Lung (tissue), 16 donors: ENCODE results near the gene CD200. TPM values are rescaled to one million over a fixed set of nuclear protein-coding genes. Genes with fewer than 3 reads are reported as not detected.

ENCODE experiments used
- ATAC-seq: fragments of 200-7000 bp; cut with Tn5 transposase; one replicate; pipeline ENCODE4 v1.9.1; 2020; ENCODE audit warnings: moderate number of reproducible peaks; ENCODE audit not compliant: insufficient read depth, low FRiP score
- DNase-seq, 3 donors: peaks; one replicate each; pipeline ENCODE4 v3.0.0-alpha.2; 2013 to 2017
- H3K27ac ChIP-seq, 2 donors: one replicate each; pipeline ENCODE4 v1.5.1; 2013; ENCODE audit warnings: mild to moderate bottlenecking in 2 of 2, moderate library complexity in 2 of 2, control low read depth in 1 of 2, inconsistent platforms in 1 of 2, low read depth in 1 of 2, low read length in 1 of 2
- H3K27me3 ChIP-seq, 3 donors: one replicate each; pipeline ENCODE4 v1.5.1; 2013; ENCODE audit warnings: low read length in 2 of 3; ENCODE audit not compliant: control insufficient read depth in 3 of 3, insufficient read depth in 3 of 3
- H3K36me3 ChIP-seq, 4 donors: one replicate each; pipeline ENCODE4 v1.5.1; 2013; ENCODE audit warnings: low read length in 4 of 4, mild to moderate bottlenecking in 1 of 4, moderate library complexity in 1 of 4; ENCODE audit not compliant: control insufficient read depth in 4 of 4, insufficient read depth in 4 of 4
- H3K4me1 ChIP-seq, 5 donors: one replicate each; pipeline ENCODE4 v1.5.1; 2013; ENCODE audit warnings: low read length in 5 of 5, mild to moderate bottlenecking in 2 of 5, moderate library complexity in 1 of 5; ENCODE audit not compliant: control insufficient read depth in 5 of 5, insufficient read depth in 5 of 5
- H3K4me3 ChIP-seq: one replicate; pipeline ENCODE4 v1.5.1; 2013; ENCODE audit warnings: mild to moderate bottlenecking, control low read depth, moderate library complexity
- H3K9ac ChIP-seq, 2 donors: one replicate each; pipeline ENCODE4 v1.5.1; 2013; ENCODE audit warnings: low read length in 2 of 2, control low read depth in 1 of 2; ENCODE audit not compliant: insufficient read depth in 1 of 2
- H3K9me3 ChIP-seq, 4 donors: one replicate each; pipeline ENCODE4 v1.5.1; 2013; ENCODE audit warnings: low read length in 3 of 4, mild to moderate bottlenecking in 1 of 4, moderate library complexity in 1 of 4; ENCODE audit not compliant: control insufficient read depth in 4 of 4, insufficient read depth in 3 of 4
- WGBS, 2 donors: extraction: QIAGEN DNeasy Blood & Tissue Kit; methylation state at CpG; one replicate each; pipeline ENCODE4 v1.1.7; 2013; 5-methylcytosine and 5-hydroxymethylcytosine counted together
- long read RNA-seq, 5 donors: transcript quantifications; one replicate each; lab custom pipeline, GENCODE V29; 2026
- polyA plus RNA-seq, 2 donors: library from polyadenylated mRNA; stranded (reverse); fragments of 200-250 nt; gene quantifications; one replicate each; pipeline ENCODE4 v1.2.1, GENCODE V29; 2013
- total RNA-seq, 2 donors: library from RNA; depleted of rRNA in 1 of 2; stranded (reverse); fragments of >200 nt in 1 of 2; gene quantifications; one replicate each; pipeline ENCODE4 v1.2.1, GENCODE V29; 2014 to 2021
- TF ChIP-seq, protein P1 (sequence below): IDR thresholded peaks from 2 replicates; pipeline ENCODE4 v1.5.1; 2012; ENCODE audit warnings: mild to moderate bottlenecking; ENCODE audit errors: control extremely low read depth, extremely low read depth
- donor health status: control.
- donor health status: control.
- donor health status: Bipolar disorder and iron deficiency.
- donor health status: healthy.
- donor health status: DM: yes; HTN: yes; CAD: no.

Gene CD200
- 10 to 100 TPM in 1 of 2 donors, 1 to 10 TPM in 1; 4.6 to 21.6 TPM for total RNA-seq
- polyA plus RNA-seq = 1 to 10 TPM; 5.7 to 6.4 TPM
- long read RNA-seq, donor 1, transcript CD200-202 (5 exons, 1,997 nt) = major isoform, 8 of 23 reads
- long read RNA-seq, donor 1, transcript CD200-201 (6 exons, 2,129 nt) = minor isoform, 7 of 23 reads
- long read RNA-seq, donor 1, partial matches to known transcripts = 6 of 23 reads
- long read RNA-seq, donor 1, other reads (novel, unspliced or antisense) = 0 of 23 reads
- long read RNA-seq, donor 2, partial matches to known transcripts = 0 of 4 reads
- long read RNA-seq, donor 2, other reads (novel, unspliced or antisense) = 0 of 4 reads
- long read RNA-seq, donor 3, partial matches to known transcripts = 0 of 4 reads
- long read RNA-seq, donor 3, other reads (novel, unspliced or antisense) = 0 of 4 reads
- long read RNA-seq, donor 4 = 0 reads
- long read RNA-seq, donor 5, transcript CD200-202 (5 exons, 1,997 nt) = major isoform, 5 of 11 reads
- long read RNA-seq, donor 5, partial matches to known transcripts = 0 of 11 reads
- long read RNA-seq, donor 5, other reads (novel, unspliced or antisense) = 0 of 11 reads

DNA sequence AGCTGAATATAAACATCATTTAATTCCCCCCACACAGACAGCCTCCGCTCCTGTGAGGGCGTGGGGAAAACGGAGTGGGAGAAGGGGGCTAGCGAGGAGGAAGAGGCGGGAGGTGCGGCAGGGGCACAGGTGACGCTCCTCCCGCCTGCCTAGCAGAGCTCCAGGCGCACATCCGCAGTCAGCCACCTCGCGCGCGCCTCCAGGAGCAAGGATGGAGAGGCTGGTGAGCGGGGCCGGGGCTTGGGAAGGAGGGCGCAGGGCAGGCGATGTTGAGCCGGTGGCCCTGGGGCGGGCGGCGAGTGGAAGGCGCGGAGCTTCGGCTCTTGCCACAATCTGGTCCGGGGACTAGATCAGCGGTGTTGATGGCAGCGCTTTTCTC lies at the start of gene CD200:
Gene CD200, plus strand, starts transcription at position 155 of the 379 bp plus-strand sequence. Its CDS starts 57 bp downstream, at position 212.
- Histone ChIP-seq H3K9ac (peak within 1 kb of the TSS; percentile 87 to 99), H3K4me1 (peaks cover 0 to 13% (median 0%) of the 10 kb centered on the region in 5 donors), H3K27ac (peak within 1 kb of the TSS in 1 of 2 donors; percentile 62), H3K4me3 (peak within 1 kb of the TSS; percentile 38), H3K27me3 (no peaks in the 10 kb centered on the region), H3K9me3 (no peaks in the 10 kb centered on the region), H3K36me3 (peaks cover 0 to 5% (median 2%) of the 10 kb centered on the region in 4 donors)
- ATAC-seq = peak; percentile 84
- peak; percentile 80 to 81 (median 81) for DNase-seq
- WGBS, 2 donors = 1% methylated on average over 27 to 28 of the region's 28 CpGs
- TF ChIP-seq, protein P1, sequence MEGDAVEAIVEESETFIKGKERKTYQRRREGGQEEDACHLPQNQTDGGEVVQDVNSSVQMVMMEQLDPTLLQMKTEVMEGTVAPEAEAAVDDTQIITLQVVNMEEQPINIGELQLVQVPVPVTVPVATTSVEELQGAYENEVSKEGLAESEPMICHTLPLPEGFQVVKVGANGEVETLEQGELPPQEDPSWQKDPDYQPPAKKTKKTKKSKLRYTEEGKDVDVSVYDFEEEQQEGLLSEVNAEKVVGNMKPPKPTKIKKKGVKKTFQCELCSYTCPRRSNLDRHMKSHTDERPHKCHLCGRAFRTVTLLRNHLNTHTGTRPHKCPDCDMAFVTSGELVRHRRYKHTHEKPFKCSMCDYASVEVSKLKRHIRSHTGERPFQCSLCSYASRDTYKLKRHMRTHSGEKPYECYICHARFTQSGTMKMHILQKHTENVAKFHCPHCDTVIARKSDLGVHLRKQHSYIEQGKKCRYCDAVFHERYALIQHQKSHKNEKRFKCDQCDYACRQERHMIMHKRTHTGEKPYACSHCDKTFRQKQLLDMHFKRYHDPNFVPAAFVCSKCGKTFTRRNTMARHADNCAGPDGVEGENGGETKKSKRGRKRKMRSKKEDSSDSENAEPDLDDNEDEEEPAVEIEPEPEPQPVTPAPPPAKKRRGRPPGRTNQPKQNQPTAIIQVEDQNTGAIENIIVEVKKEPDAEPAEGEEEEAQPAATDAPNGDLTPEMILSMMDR = no peak

DNA sequence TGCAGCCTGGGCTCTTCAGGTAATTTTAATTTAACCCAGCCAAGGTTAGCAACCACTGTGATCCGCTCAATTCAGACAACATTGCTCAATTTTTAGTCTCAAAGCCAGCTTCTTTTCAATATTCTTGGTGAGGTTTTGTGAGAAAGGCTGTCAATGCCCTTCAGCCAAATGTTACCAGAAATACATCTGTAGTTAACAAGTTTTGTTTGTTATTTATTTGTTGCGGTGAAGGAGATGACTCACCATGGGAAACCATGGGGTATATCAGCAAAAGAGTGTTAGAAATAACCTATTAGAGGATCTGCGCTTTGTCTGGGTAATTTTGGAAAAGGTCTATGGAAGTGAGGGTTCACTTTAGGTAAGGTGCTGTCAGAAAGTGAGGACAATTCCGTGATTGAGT lies 43.9 kb upstream of the CD200 start:
- Histone ChIP-seq H3K9ac (no peak overlapping the region), H3K4me3 (no peak overlapping the region), H3K27ac (no peak overlapping the region), H3K4me1 (no peaks in the 10 kb centered on the region), H3K36me3 (no peaks in the 10 kb centered on the region), H3K27me3 (no peaks in the 10 kb centered on the region), H3K9me3 (peaks cover 0 to 1% (median 0%) of the 10 kb centered on the region in 4 donors)
- ATAC-seq = no peak
- WGBS, 2 donors = 93 to 94% methylated on average over 4 of the region's 4 CpGs
- DNase-seq = no peak
- TF ChIP-seq, protein P1 = no peak

GRCh38 chr3:112293368-112294321 lies 39.3 kb upstream of the CD200 start, which contains the start of gene SLC9C1:
SLC9C1 (minus strand) TSS chr3:112294216; CDS start chr3:112286791, 7,425 bp downstream.
- TF ChIP-seq, protein P1 = peak; percentile 48
- Histone ChIP-seq H3K9me3 (peaks cover 0 to 1% (median 0%) of the 10 kb centered on the region in 4 donors), H3K4me1 (no peaks in the 10 kb centered on the region), H3K4me3 (peak within 1 kb of the TSS; percentile 9), H3K27ac (peak within 1 kb of the TSS in 1 of 2 donors; percentile 68), H3K36me3 (no peaks in the 10 kb centered on the region), H3K27me3 (no peaks in the 10 kb centered on the region), H3K9ac (peak within 1 kb of the TSS; percentile 14 to 94)
- peak; percentile 73 to 95 (median 91) for DNase-seq
- WGBS, 2 donors = 22 to 36% methylated on average over 15 of the region's 15 CpGs
- ATAC-seq = peak; percentile 82
